ENCODE measurements around the gene JPH3.

- no peak for TF ChIP-seq CTCF (IDR thresholded peaks at IDR 0.05 in 2 of 3, conservative IDR thresholded peaks at IDR 0.05 in 1 of 3; ENCODE audit: control insufficient read depth in 2 of 3, extremely low read depth in 1 of 3, insufficient read depth in 1 of 3, low read depth in 3 of 3, low read length in 3 of 3)
- TF ChIP-seq MAX (IDR thresholded peaks at IDR 0.05; ENCODE audit: low read depth, low read length), result no peak
- TF ChIP-seq EGR1 (IDR thresholded peaks at IDR 0.05; ENCODE audit: borderline replicate concordance in 1 of 2, low read depth in 2 of 2, low read length in 2 of 2), result no peak
- no peak for TF ChIP-seq PML (IDR thresholded peaks at IDR 0.05; ENCODE audit: low read length)
- no peak for TF ChIP-seq POLR2AphosphoS5 (IDR thresholded peaks at IDR 0.05; ENCODE audit: low read length)
- TF ChIP-seq EP300 (IDR thresholded peaks at IDR 0.05; ENCODE audit: borderline replicate concordance in 1 of 2, control insufficient read depth in 1 of 2, low read depth in 2 of 2, low read length in 2 of 2), result no peak
- no peak for TF ChIP-seq ZNF384 (IDR thresholded peaks at IDR 0.05; ENCODE audit: borderline replicate concordance, low read depth, low read length)
- TF ChIP-seq USF1 (IDR thresholded peaks at IDR 0.05; ENCODE audit: borderline replicate concordance, extremely low read length, insufficient read depth, low read depth, low read length), result no peak
- TF ChIP-seq CHD4 (IDR thresholded peaks at IDR 0.05), result no peak
Observed at GRCh38 chr16:87688876-87689815, 86.8 kb downstream of the JPH3 start.

Data from GM12878 (cell line).